GM12872 (cell line): ENCODE results near the gene PFKFB3.

ENCODE experiments used
- TF ChIP-seq, protein P1 (sequence below): IDR thresholded peaks from 3 replicates; pipeline ENCODE4 v1.5.1; 2011; ENCODE audit warnings: low read depth, mild to moderate bottlenecking, low read length, moderate library complexity; ENCODE audit not compliant: insufficient read depth

PFKFB3 gene

DNA sequence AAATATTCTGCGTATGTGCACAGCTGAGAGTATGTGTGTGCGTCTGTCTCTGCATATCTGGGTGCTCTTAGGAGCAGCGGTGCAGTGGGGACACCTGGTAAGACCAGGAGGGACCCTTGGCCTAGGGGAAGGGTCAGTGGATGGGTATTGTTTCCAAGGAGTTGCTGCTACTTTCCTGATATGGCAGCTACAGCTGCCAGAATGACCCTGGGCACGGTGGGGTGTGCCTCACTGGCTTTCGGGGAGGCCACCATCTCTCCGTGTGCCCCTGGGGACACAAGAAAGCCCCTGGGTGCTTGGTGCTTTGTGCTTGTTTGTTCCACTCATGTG is 8.6 kb downstream of the PFKFB3 start:
- TF ChIP-seq, protein P1, sequence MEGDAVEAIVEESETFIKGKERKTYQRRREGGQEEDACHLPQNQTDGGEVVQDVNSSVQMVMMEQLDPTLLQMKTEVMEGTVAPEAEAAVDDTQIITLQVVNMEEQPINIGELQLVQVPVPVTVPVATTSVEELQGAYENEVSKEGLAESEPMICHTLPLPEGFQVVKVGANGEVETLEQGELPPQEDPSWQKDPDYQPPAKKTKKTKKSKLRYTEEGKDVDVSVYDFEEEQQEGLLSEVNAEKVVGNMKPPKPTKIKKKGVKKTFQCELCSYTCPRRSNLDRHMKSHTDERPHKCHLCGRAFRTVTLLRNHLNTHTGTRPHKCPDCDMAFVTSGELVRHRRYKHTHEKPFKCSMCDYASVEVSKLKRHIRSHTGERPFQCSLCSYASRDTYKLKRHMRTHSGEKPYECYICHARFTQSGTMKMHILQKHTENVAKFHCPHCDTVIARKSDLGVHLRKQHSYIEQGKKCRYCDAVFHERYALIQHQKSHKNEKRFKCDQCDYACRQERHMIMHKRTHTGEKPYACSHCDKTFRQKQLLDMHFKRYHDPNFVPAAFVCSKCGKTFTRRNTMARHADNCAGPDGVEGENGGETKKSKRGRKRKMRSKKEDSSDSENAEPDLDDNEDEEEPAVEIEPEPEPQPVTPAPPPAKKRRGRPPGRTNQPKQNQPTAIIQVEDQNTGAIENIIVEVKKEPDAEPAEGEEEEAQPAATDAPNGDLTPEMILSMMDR: no peak

DNA sequence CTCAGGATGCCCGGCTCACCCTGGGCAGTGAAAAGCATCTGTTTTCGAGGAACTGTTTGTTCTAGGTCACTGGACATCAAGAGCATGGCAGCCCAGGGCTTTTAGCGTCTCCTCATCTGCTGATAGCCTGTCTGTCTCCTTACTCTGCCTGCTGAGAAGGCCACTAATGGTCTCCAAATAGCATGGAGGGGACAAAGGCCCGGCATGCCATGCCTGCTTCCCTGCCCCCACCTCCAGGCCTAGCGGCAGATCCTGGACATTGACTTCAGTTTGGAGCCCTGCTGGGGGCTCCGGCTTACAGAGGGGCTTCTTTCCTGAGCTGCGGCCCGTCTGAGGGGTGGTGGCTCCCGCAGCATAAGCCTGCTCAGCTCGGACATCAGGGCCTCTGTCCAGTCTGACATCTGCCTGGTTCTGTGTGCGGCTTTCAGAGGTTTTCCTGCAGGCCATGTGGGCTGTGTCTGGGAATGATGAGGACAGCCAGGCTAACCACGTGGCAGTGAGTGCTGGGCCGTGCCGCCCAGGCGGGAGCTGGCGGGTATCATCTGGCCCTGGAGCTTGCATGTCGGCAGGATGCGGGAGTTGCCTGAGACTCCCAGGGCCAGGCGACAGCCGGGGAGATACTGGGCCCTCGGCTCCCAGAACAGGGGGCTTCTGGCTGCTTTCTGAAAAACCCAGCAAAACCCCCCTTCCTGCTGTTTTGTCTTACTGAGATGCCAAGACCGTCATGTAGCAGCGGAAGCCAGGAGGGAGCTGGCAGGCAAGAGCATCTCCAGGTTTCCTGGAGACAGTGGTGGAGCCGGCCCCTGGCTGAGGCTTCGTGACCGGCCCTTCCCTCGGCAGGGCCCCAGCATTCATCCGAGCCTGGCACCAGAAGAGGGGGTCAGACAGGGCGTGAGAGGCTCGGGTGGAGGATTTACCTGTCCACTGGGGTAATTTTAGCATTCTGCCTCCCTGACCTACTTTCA is 9.2 kb downstream of the PFKFB3 start:
- TF ChIP-seq, protein P1: no peak

DNA sequence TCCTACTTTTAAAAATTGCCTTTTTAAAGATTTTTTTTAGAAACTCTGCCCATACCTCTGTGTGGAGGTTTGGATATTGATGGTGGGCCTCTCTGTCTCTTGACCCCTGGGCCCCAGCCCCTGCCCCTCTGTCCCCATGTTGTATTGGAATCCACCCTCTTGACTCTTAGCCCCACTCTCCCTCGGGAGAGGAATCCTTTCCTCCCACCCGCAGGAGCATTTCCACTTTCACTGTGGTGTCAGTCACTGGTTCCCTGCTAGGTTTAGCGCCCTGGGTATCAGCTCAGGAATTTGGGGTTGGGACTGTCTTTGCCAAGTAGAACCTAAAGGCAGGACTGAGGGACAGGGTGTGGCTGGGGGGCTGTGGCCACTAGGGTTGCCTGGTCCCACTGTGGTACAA is 10.1 kb downstream of the PFKFB3 start:
- TF ChIP-seq, protein P1: no peak

DNA sequence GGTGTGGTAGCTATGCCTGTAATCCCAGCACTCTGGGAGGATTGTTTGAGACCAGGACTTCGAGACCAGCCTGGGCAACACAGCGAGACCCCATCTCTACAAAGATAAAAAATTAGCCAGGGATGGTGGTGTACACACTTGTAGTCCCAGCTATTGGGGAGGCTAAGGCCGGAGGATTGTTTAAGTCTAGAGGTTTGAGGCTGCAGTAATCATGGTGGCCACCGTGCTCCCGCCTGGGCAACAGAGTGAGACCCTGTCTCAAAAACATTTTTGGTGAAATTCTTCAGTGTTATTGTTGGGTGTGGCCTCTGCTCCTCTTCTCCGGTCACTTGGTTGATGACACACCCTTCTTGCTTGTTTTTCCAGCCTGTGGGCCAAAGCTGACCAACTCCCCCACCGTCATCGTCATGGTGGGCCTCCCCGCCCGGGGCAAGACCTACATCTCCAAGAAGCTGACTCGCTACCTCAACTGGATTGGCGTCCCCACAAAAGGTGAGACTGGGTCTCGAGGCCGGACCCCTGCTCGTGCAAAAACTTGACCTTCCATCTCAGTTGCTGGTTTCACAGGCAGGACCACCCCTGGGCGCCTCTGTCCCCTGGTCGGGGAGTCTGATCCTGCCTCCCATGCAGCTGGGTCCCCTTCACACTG is 10.6 kb downstream of the PFKFB3 start:
- TF ChIP-seq, protein P1: no peak

DNA sequence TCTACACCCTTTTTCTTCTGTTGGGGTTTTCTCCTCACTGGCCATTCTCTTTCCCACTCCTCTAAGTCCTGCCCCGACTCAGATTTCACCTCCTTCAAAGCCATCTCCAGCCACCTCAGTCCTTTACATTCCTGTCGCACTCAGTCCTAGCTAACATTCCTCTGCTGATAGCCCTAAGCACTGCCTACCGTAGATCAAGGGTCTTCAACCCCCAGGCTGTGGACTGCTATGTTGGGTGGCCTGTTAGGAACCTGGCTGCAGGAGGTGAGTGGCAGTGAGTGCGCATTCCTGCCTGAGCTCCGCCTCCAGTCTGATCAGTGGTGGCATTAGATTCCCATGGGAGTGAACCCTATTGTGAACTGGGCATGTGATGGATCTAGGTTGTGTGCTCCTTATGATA is 11.2 kb downstream of the PFKFB3 start:
- TF ChIP-seq, protein P1: no peak

DNA sequence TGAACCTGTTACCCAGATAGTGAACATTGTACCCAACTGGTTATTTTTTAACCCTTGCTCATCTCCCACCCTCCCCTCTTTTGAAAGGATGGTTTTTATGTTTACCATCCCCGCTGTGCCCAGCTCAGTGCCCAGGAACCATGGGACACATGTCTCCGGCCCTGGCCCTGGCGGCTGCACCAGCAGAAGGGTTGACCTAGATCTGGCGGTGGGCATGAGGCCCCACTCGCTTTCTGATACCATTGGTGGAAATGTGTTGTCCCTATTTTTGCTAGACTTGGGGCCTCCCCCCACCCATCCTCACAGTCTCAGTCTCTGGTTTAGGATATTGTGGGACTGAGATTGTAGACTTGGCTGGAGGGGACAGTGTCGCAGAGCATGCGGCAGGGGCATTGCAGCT is 11.9 kb downstream of the PFKFB3 start:
- TF ChIP-seq, protein P1: no peak

DNA sequence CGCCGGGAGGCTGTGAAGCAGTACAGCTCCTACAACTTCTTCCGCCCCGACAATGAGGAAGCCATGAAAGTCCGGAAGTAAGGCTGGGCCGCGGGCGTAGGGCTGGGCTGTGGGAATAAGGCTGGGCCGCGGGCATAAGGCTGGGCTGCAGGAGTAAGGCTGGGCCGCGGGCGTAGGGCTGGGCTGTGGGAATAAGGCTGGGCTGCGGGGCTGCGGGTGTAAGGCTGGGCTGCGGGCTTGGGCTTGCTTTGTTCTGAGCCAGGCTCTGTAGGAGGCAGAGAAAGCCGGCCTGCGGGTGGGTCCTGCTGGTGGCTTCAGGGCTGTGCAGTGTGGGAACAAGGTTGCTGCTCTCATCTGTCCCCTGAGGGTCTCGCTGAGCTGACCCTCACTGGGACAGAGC is 12.5 kb downstream of the PFKFB3 start:
- TF ChIP-seq, protein P1: no peak
